KMS-11 (cell line): ENCODE data around the gene C5orf15.
"Not testable (repeated sequence)": the region's sequence is repeated elsewhere in the genome, so short reads cannot be mapped to it uniquely, and the experiment has no call there.

ENCODE experiments used
- H2AFZ ChIP-seq: fragments of 200-600 bp; sonication (generic); 2 replicates; pipeline ENCODE4 v1.6.1; 2016; ENCODE audit warnings: antibody characterized with exemption, mixed run types, low read depth
- H3K27ac ChIP-seq: fragments of 200-600 bp; sonication (generic); 2 replicates; pipeline ENCODE4 v1.6.1; 2016; ENCODE audit warnings: mild to moderate bottlenecking, mixed run types
- H3K27me3 ChIP-seq: fragments of 200-600 bp; sonication (generic); 2 replicates; pipeline ENCODE4 v1.6.1; 2017; ENCODE audit warnings: mild to moderate bottlenecking, low read depth, mixed run types, moderate library complexity; ENCODE audit not compliant: insufficient read depth
- H3K36me3 ChIP-seq: fragments of 200-600 bp; sonication (generic); 2 replicates; pipeline ENCODE4 v1.6.1; 2017; ENCODE audit warnings: mild to moderate bottlenecking, mixed run types; ENCODE audit not compliant: insufficient read depth
- H3K4me1 ChIP-seq: fragments of 200-600 bp; sonication (generic); 2 replicates; pipeline ENCODE4 v1.6.1; 2016; ENCODE audit warnings: mild to moderate bottlenecking, low read depth, mixed run types; ENCODE audit not compliant: poor library complexity, severe bottlenecking
- H3K4me2 ChIP-seq: fragments of 200-600 bp; sonication (generic); 2 replicates; pipeline ENCODE4 v1.7.0; 2016; ENCODE audit warnings: mild to moderate bottlenecking, mixed run types
- H3K4me3 ChIP-seq: fragments of 200-600 bp; sonication (generic); IDR thresholded peaks from 2 replicates; pipeline ENCODE4 v1.6.1; 2017; ENCODE audit warnings: low read depth, low read length, mixed read lengths; ENCODE audit not compliant: insufficient read depth
- H3K79me2 ChIP-seq: fragments of 200-600 bp; sonication (generic); 2 replicates; pipeline ENCODE4 v1.6.1; 2016; ENCODE audit warnings: low read depth, mixed run types; ENCODE audit not compliant: insufficient read depth
- H3K9ac ChIP-seq: fragments of 200-600 bp; sonication (generic); 2 replicates; pipeline ENCODE4 v1.6.1; 2016; ENCODE audit warnings: mild to moderate bottlenecking, mixed run types
- H4K20me1 ChIP-seq: fragments of 200-600 bp; sonication (generic); 2 replicates; pipeline ENCODE4 v1.6.1; 2016; ENCODE audit warnings: mild to moderate bottlenecking, mixed run types; ENCODE audit not compliant: insufficient read depth
- TF ChIP-seq, protein P1 (sequence below): fragments of 200-600 bp; sonication (generic); conservative IDR thresholded peaks from 2 replicates; pipeline ENCODE4 v1.6.1; 2017; ENCODE audit warnings: low read depth, mild to moderate bottlenecking, antibody characterized with exemption, low read length, moderate library complexity, mixed read lengths

The C5orf15 gene

DNA sequence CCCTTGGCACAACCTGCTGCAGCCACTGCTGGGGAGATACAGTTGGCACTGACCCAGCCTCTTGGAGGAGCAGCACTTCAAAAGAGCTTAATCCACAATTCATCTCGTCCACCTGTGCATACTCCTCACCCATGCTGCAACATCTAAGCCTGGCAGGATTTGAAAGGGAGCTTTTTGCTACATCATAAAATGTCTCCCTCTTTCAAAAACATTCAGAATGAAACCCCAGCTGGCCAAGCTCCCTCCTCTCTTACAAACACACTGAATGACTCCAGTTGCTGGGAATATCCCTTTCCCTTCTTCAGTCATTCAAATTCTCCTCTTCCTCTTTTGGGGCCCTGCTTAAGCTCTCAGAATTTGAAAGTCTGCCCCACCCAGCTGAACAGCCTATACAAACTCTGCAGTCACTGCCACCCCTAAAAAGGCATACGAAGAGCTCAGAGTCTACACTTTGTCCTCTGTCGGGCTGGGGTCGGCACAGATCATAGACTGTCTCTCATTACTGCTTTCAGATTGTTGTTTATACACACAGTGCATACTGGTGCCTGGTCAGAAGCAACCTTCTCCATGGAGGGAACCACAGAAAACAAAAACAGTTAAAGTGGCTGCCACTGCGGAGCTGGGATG is 8.8 kb upstream of the C5orf15 start:
- Histone ChIP-seq H3K9ac (peak overlapping the region; percentile 21; the same call in 1 of the 2 replicates), H3K4me2 (peak overlapping the region; percentile 38), H3K36me3 (peaks cover 17% of the 10 kb centered on the region; the same call in 1 of the 2 replicates), H3K4me3 (no peak overlapping the region), H2AFZ (no peak overlapping the region), H4K20me1 (no peaks in the 10 kb centered on the region), H3K4me1 (peaks cover 42% of the 10 kb centered on the region), H3K79me2 (no peaks in the 10 kb centered on the region; the same call in 1 of the 2 replicates), H3K27ac (peak overlapping the region; percentile 69), H3K27me3 (no peaks in the 10 kb centered on the region)
- TF ChIP-seq, protein P1, sequence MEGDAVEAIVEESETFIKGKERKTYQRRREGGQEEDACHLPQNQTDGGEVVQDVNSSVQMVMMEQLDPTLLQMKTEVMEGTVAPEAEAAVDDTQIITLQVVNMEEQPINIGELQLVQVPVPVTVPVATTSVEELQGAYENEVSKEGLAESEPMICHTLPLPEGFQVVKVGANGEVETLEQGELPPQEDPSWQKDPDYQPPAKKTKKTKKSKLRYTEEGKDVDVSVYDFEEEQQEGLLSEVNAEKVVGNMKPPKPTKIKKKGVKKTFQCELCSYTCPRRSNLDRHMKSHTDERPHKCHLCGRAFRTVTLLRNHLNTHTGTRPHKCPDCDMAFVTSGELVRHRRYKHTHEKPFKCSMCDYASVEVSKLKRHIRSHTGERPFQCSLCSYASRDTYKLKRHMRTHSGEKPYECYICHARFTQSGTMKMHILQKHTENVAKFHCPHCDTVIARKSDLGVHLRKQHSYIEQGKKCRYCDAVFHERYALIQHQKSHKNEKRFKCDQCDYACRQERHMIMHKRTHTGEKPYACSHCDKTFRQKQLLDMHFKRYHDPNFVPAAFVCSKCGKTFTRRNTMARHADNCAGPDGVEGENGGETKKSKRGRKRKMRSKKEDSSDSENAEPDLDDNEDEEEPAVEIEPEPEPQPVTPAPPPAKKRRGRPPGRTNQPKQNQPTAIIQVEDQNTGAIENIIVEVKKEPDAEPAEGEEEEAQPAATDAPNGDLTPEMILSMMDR: no peak

DNA sequence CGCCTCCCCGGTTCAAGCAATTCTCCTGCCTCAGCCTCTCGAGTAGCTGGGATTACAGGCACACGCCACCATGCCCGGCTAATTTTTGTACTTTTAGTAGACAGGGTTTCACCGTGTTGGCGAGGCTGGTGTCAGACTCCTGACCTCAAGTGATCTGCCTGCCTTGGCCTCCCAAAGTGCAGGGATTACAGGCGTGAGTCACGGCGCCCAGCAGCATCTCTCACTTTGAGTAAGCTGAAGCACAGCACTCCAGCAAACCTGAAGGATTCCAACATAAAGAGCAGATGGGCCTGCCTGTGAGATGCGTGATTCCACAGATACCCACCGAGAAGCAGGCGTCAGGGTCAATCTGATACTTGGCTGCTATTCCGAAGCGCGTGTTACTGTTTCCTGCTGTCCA is 7.1 kb upstream of the C5orf15 start:
- not testable (repeated sequence) for H3K9ac ChIP-seq, H3K27ac ChIP-seq, H2AFZ ChIP-seq, H4K20me1 ChIP-seq, H3K27me3 ChIP-seq, H3K4me3 ChIP-seq, H3K4me2 ChIP-seq, H3K79me2 ChIP-seq
- Histone ChIP-seq H3K36me3 (peaks cover 17% of the 10 kb centered on the region; the same call in 1 of the 2 replicates), H3K4me1 (peaks cover 42% of the 10 kb centered on the region)

DNA sequence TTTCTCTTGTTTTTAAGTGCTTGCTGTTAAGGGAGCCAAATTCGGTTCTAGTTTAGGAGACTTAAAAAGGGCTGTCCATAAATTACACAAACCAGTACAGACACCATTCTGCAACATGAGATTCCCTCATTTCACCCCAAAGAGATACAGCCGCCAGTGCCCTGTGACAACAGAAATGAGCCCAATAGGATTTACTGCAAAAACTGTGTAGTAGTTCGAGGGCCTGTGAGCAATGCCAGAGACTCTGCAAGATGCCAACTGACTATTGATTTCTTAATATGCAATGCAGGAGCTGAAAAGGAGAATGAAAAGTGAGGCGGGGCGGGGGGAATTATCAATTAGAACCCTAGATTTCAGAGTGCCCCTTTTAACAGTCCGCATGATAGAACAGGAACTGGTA is 5.7 kb upstream of the C5orf15 start:
- Histone ChIP-seq H4K20me1 (no peaks in the 10 kb centered on the region), H3K9ac (no peak overlapping the region), H2AFZ (no peak overlapping the region), H3K36me3 (peaks cover 17% of the 10 kb centered on the region; the same call in 1 of the 2 replicates), H3K4me2 (no peak overlapping the region), H3K79me2 (no peaks in the 10 kb centered on the region; the same call in 1 of the 2 replicates), H3K27me3 (no peaks in the 10 kb centered on the region), H3K4me1 (peaks cover 45% of the 10 kb centered on the region), H3K27ac (no peak overlapping the region), H3K4me3 (no peak overlapping the region)
- TF ChIP-seq, protein P1: no peak

DNA sequence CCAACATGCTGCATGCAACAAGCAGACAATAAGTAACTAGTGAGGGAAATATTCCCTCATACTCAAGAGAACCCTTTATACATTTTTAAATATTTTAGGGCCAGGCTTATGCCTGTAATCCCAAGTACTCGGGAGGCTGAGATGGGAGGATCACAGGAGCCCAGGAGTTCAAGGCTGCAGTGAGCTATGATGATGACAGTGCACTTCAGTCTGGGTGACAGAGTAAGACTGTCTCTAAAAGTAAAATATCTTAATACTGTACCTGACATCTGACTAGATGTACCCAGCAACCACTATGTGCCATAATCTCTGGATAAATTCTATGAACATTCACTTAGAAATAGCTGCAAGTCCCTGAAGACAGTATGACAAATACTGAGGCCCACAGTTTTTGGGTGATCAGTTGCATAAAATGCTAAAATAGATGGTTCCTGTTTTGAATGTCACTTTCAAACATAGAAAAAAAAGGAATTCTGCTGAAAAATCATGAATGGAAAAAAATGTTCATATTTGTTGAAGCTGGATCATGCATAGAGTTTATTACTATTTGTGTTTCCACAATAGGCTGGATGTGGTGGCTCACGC is 2.0 kb upstream of the C5orf15 start:
- no peak overlapping the region for H3K9ac ChIP-seq
- H3K27ac ChIP-seq: peak overlapping the region; percentile 17; the same call in 1 of the 2 replicates
- no peaks in the 10 kb centered on the region for H3K27me3 ChIP-seq
- H3K36me3 ChIP-seq: peaks cover 9% of the 10 kb centered on the region; the same call in 1 of the 2 replicates
- peaks cover 12% of the 10 kb centered on the region; the same call in 1 of the 2 replicates for H3K79me2 ChIP-seq
- H2AFZ ChIP-seq: no peak overlapping the region
- H3K4me1 ChIP-seq: peaks cover 21% of the 10 kb centered on the region
- no peaks in the 10 kb centered on the region for H4K20me1 ChIP-seq
- TF ChIP-seq, protein P1: no peak
- H3K4me2 ChIP-seq: no peak overlapping the region
- H3K4me3 ChIP-seq: no peak overlapping the region
